GM12801 (cell line): ENCODE results near the gene CTNND2.

Source experiments
- TF ChIP-seq, protein P1 (sequence below): IDR thresholded peaks from one replicate; pipeline ENCODE4 v1.5.1; 2011; ENCODE audit warnings: control low read depth; ENCODE audit not compliant: insufficient read length; ENCODE audit errors: extremely low read depth

CTNND2 gene

DNA sequence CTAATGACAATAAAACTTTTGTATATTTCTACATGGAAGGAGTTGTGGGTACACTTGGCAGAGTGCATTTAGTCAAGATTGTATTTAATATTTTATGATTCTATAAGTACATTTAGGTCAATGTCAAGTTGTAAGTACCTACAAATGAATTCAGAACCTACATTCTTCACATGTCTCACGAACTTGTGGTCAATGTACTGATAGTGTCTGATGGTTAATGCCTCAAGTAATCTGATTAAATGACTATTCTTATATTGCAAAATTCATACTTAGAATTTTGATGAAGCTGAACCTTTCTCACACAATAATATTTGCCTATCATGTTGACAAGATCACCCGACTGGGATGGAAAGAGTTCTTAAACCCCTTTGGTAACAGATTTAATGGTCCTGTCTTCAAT lies 444.5 kb downstream of the CTNND2 start:
- TF ChIP-seq, protein P1, sequence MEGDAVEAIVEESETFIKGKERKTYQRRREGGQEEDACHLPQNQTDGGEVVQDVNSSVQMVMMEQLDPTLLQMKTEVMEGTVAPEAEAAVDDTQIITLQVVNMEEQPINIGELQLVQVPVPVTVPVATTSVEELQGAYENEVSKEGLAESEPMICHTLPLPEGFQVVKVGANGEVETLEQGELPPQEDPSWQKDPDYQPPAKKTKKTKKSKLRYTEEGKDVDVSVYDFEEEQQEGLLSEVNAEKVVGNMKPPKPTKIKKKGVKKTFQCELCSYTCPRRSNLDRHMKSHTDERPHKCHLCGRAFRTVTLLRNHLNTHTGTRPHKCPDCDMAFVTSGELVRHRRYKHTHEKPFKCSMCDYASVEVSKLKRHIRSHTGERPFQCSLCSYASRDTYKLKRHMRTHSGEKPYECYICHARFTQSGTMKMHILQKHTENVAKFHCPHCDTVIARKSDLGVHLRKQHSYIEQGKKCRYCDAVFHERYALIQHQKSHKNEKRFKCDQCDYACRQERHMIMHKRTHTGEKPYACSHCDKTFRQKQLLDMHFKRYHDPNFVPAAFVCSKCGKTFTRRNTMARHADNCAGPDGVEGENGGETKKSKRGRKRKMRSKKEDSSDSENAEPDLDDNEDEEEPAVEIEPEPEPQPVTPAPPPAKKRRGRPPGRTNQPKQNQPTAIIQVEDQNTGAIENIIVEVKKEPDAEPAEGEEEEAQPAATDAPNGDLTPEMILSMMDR = no peak

DNA sequence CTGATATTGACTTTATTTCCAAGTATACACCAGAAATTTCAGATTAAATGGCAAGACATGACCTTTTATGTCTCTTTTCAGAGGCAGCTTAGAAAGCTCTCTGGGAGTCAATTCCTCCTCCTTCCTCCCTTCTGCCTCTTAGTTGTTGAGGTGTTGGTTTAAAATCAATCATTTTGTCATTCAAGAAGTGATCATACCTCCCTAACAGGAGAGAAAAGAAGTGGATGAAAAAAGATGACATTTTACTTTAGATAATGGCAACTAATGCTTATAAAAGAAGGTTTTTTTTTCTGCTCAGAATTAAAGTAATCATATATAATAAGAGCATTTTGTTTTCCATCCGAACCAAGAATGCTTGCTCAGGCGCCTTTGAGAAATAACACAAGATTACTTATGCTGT lies 448.7 kb downstream of the CTNND2 start:
- TF ChIP-seq, protein P1 = no peak

DNA sequence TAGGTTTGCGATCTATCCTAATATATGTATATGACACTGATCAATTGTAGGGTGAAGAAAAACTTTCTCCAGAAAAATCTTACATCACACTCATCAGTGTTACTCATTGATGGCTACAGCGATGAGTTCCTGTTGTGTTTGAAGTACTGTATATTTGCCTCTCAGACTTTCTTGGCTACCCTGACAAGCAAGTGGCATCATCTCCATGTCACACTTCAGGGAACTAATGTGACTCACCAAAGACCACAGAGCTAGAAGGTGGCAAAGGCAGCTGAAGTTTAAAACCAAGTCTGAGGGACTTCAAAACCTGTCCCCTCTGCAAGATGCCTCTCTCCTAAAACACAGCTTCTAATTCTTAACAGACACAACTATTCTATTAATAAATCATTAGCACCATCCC lies 451.4 kb downstream of the CTNND2 start:
- TF ChIP-seq, protein P1 = no peak

DNA sequence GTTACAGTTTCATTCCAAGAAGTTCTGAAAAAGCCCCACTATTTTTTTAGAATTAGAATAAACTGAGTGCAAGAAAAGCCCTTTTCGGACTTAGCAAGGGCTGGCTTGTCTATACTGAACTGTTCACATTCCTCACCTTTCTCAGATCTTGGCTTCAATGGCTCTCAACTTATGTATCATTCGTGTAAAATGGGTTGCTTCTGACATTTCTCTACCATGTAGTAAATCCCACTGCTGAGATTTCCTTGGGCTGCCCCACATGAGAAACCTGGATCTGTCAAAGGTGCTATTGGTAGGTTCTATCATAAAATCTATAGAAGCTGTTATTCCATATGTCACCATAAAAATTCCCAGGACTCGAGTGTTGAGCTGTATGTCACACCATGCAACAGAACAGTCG lies 454.3 kb downstream of the CTNND2 start:
- TF ChIP-seq, protein P1 = no peak

- TF ChIP-seq, protein P1 = no peak
These were observed 455.0 kb downstream of the CTNND2 start for GRCh38 chr5:11449217-11449616.

- TF ChIP-seq, protein P1 = no peak
These were observed 460.4 kb downstream of the CTNND2 start for GRCh38 chr5:11443831-11444230.

DNA sequence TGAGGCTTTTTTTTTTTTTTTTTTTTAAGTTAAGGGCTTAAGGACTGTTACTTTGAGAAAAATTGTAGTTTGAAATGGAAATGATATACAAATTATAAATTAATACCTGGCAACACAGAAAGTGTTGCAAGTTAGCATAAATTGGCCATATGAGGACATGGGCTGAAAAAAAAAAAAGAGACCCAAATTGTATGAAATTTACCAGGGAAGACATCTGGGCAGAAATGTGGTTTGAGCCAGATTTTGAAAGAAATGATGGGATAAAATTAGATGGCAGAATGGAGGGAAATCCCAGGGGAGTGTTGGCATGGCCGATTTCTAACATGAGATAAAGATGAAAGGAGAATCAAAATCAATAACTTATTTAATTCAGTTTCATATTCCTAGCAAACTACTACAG lies 472.1 kb downstream of the CTNND2 start:
- TF ChIP-seq, protein P1 = no peak

DNA sequence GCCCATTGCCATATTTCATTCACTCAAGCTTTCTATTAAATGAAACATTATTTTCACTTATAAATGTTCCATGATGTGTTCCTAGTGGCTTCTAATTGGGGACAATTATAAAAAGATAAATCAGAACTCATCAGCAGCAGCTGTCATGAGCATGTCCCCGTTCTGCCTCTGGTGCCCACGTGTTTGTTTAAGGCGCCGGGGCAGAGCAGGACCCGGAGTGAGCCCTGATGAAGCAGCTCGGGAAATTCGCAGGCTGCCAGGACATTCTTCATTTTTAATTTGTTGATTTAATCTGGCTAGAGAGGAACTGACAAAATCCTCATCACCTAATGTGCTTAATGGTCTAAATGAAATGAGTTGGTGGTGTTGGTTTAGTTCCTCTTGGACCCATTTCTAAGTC lies 475.0 kb downstream of the CTNND2 start:
- TF ChIP-seq, protein P1 = no peak
